CD4-positive, alpha-beta T cell (primary cell): ENCODE data around the gene TMSB15C. TPM values are rescaled to one million over a fixed set of nuclear protein-coding genes. Genes with fewer than 3 reads are reported as not detected.

Source experiments
- ATAC-seq: fragments of 200-7000 bp; cut with Tn5 transposase; one replicate; pipeline ENCODE4 v1.10.0; 2022; ENCODE audit warnings: mild to moderate bottlenecking; ENCODE audit not compliant: poor library complexity
- CTCF ChIA-PET: fragments of 350-600 bp; sonication (Branson Sonifier 250); formaldehyde crosslinking; loops from one replicate; lab custom pipeline; 2021; ENCODE audit warnings: antibody characterized with exemption, inconsistent platforms; lab: Charles Lee
- POLR2A ChIA-PET: fragments of 350-600 bp; sonication (Branson Sonifier 250); formaldehyde crosslinking; loops from one replicate; lab custom pipeline; 2021; ENCODE audit warnings: antibody characterized with exemption, inconsistent platforms; lab: Charles Lee
- DNase-seq, 14 experiments: peaks; one replicate each; pipeline ENCODE4 v3.0.0-alpha.2; 2013 to 2020; ENCODE audit warnings: mixed read lengths in 2 of 14
- H3K27ac ChIP-seq, 2 donors: one replicate each; pipeline versions ENCODE4 v1.5.1 to v1.7.0; 2013; ENCODE audit warnings: low read length in 2 of 2, low read depth in 1 of 2, mild to moderate bottlenecking in 1 of 2
- H3K27me3 ChIP-seq, 2 experiments: 1 replicate in 1 of 2; 2 replicates in 1 of 2; pipeline versions ENCODE4 v1.6.1 to v1.7.0; 2013; ENCODE audit warnings: low read length in 2 of 2, control low read depth in 1 of 2, mild to moderate bottlenecking in 1 of 2, moderate library complexity in 1 of 2; ENCODE audit not compliant: insufficient read depth in 2 of 2, control insufficient read depth in 1 of 2
- H3K36me3 ChIP-seq: one replicate; pipeline ENCODE4 v1.6.1; 2013; ENCODE audit warnings: low read length, control low read depth; ENCODE audit not compliant: insufficient read depth
- H3K4me1 ChIP-seq: one replicate; pipeline ENCODE4 v1.6.1; 2013; ENCODE audit warnings: low read length, control low read depth; ENCODE audit not compliant: insufficient read depth
- H3K4me3 ChIP-seq: one replicate; pipeline ENCODE4 v1.5.1; 2013; ENCODE audit warnings: mild to moderate bottlenecking, low read length, moderate library complexity
- H3K9me3 ChIP-seq, 2 experiments: 1 replicate in 1 of 2; 2 replicates in 1 of 2; pipeline versions ENCODE4 v1.6.1 to v1.7.0; 2013; ENCODE audit warnings: low read length in 2 of 2, mild to moderate bottlenecking in 2 of 2, control low read depth in 1 of 2, moderate library complexity in 1 of 2; ENCODE audit not compliant: control insufficient read depth in 1 of 2, insufficient read depth in 1 of 2
- H3K27ac Mint-ChIP-seq: one replicate; pipeline ENCODE4 v1.8.0; 2020; ENCODE audit warnings: mixed read lengths
- H3K27me3 Mint-ChIP-seq: one replicate; pipeline ENCODE4 v1.8.0; 2021; ENCODE audit warnings: mixed read lengths
- H3K36me3 Mint-ChIP-seq: one replicate; pipeline ENCODE4 v1.8.0; 2021; ENCODE audit warnings: low read depth, mixed read lengths
- H3K4me1 Mint-ChIP-seq: one replicate; pipeline ENCODE4 v1.8.0; 2021; ENCODE audit warnings: low read depth, mixed read lengths
- H3K4me3 Mint-ChIP-seq: one replicate; pipeline ENCODE4 v1.8.0; 2020; ENCODE audit warnings: mild to moderate bottlenecking, mixed read lengths
- H3K9me3 Mint-ChIP-seq: one replicate; pipeline ENCODE4 v1.8.0; 2020; ENCODE audit warnings: mixed read lengths
- CTCF ChIP-seq: fragments of 200-600 bp; IDR thresholded peaks from one replicate; pipeline ENCODE4 v1.8.0; 2022; ENCODE audit warnings: antibody characterized with exemption, mild to moderate bottlenecking
- intact Hi-C, 2 experiments: fragments of 100-400 bp; cut with DNase I in 1 of 2; cut with micrococcal nuclease in 1 of 2; formaldehyde crosslinking; loops; one replicate each; pipeline versions ENCODE4 v1.15.1 to v1.9.0; 2023 to 2025; cut with DNase I, micrococcal nuclease
- total RNA-seq, 174 experiments: library from RNA in 2 of 174; stranded (reverse) in 2 of 174; gene quantifications; one replicate each; pipeline ENCODE4 v1.2.3 and lab custom pipeline; 2021 to 2026

Gene TMSB15C
- total RNA-seq, 2 experiments from 2014 or later, result 3.7 to 4.1 TPM

- H3K4me3 Mint-ChIP-seq, result no peak overlapping the region
- no peak overlapping the region for H3K27ac Mint-ChIP-seq
- intact Hi-C loops, result no loop called here
- peaks cover 16% of the 10 kb centered on the region for H3K4me1 ChIP-seq
- no peaks in the 10 kb centered on the region for H3K27me3 Mint-ChIP-seq
- no peaks in the 10 kb centered on the region for H3K9me3 ChIP-seq
- no peak overlapping the region for H3K27ac ChIP-seq
- ChIA-PET CTCF (no interaction called here), POLR2A (no interaction called here)
- no peak for ATAC-seq
- no peaks in the 10 kb centered on the region for H3K27me3 ChIP-seq
- no peak overlapping the region for H3K4me3 ChIP-seq
- H3K36me3 ChIP-seq, result no peaks in the 10 kb centered on the region
- H3K4me1 Mint-ChIP-seq, result peaks cover 19% of the 10 kb centered on the region
- no peak for TF ChIP-seq CTCF
- no peaks in the 10 kb centered on the region for H3K9me3 Mint-ChIP-seq
- H3K36me3 Mint-ChIP-seq, result peaks cover 2% of the 10 kb centered on the region
- DNase-seq, result no peak
Observed at GRCh38 chrX:104117759-104118158, 41.7 kb upstream of the TMSB15C start.

- Mint-ChIP-seq H3K9me3 (no peaks in the 10 kb centered on the region), H3K4me3 (peak overlapping the region; percentile 92), H3K36me3 (no peaks in the 10 kb centered on the region), H3K27ac (peak overlapping the region; percentile 89), H3K4me1 (peaks cover 37% of the 10 kb centered on the region), H3K27me3 (no peaks in the 10 kb centered on the region)
- Histone ChIP-seq H3K27me3 (no peaks in the 10 kb centered on the region), H3K36me3 (no peaks in the 10 kb centered on the region), H3K4me1 (peaks cover 42% of the 10 kb centered on the region), H3K9me3 (no peaks in the 10 kb centered on the region), H3K4me3 (peak overlapping the region; percentile 72), H3K27ac (no peak overlapping the region)
- ATAC-seq, result peak; percentile 69
- POLR2A ChIA-PET, result interaction anchor here (0.6 to 2.7 kb wide), 8 partner anchors 9 to 195 kb away, joined by 3 to 19 read pairs (median 4); partner anchors contain the start of gene SLC25A53
- peak in 13 of 14 experiments; percentile 34 to 77 (median 47) for DNase-seq
- intact Hi-C loops, result loop anchor here in 1 of 2 experiments (1.0 to 5.0 kb wide), 2 partner anchors 15 to 44 kb away; partner anchors contain the start of gene SLC25A53
- CTCF ChIA-PET, result interaction anchor here (0.8 to 1.8 kb wide), 4 partner anchors 9 to 44 kb away, joined by 3 to 14 read pairs (median 4); partner anchors contain the start of gene SLC25A53
- peak; percentile 37 for TF ChIP-seq CTCF
Observed at GRCh38 chrX:104113222-104113965, 37.4 kb upstream of the TMSB15C start.

DNA sequence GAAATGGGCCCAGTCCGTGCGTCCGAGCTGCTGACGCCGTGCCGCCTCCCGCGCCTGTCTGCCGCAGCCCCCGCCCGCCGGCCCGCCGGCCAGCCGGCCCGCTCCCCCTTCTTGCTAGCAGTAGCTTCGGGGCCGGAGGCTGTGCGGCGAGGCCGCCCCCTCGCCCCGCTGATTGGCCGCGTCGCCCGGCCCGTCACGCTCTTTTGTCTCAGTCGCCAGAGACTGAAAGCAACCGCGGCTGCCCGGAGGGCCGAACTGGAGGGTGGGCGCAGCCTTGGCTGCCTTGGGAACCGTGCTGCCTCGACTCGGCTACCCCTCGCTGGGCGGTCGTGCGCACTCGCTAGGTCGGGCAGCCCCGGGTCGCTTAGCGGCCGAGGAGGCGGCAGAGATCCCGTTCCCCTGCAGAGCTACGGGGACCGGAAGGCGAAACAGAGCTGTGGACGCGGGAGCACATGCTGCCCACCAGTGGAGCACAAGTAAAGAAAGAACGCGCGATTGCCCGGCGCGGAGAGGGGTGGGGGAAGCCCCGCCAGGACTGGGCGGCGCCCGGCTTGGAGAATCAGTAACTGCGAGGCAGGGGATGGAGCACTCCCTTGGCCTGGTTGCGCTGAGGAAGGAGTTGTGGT, 36.4 kb upstream of the TMSB15C start, which contains the start of gene ZCCHC18:
ZCCHC18 (plus strand) TSS at position 198 of the 626 bp plus-strand sequence. CDS start 1,589 bp downstream, outside the sequence.
- intact Hi-C loops, result loop anchor here in 1 of 2 experiments (5.0 kb wide), 1 partner anchor 45 kb away; the partner anchor contains the start of gene SLC25A53

More for the DNA sequence above, 36.4 kb upstream of the TMSB15C start, which contains the start of gene ZCCHC18:
- peak within 1 kb of the TSS; percentile 89 for H3K27ac Mint-ChIP-seq
- peak within 1 kb of the TSS; percentile 92 for H3K4me3 Mint-ChIP-seq
- no peaks in the 10 kb centered on the region for H3K36me3 Mint-ChIP-seq
- DNase-seq, result peak in 11 of 14 experiments; percentile 9 to 62 (median 24)
- H3K36me3 ChIP-seq, result no peaks in the 10 kb centered on the region
- ATAC-seq, result peak; percentile 45
- H3K9me3 Mint-ChIP-seq, result no peaks in the 10 kb centered on the region
- H3K27me3 ChIP-seq, result no peaks in the 10 kb centered on the region
- H3K4me1 Mint-ChIP-seq, result peaks cover 37% of the 10 kb centered on the region
- no peaks in the 10 kb centered on the region for H3K9me3 ChIP-seq
- POLR2A ChIA-PET, result interaction anchor here (0.6 to 2.7 kb wide), 9 partner anchors 10 to 194 kb away, joined by 3 to 19 read pairs (median 4); partner anchors contain the start of gene SLC25A53
- TF ChIP-seq CTCF, result no peak
- H3K27me3 Mint-ChIP-seq, result no peaks in the 10 kb centered on the region
- H3K4me1 ChIP-seq, result peaks cover 42% of the 10 kb centered on the region
- peak within 1 kb of the TSS; percentile 72 for H3K4me3 ChIP-seq
- CTCF ChIA-PET, result interaction anchor here (0.8 to 1.8 kb wide), 4 partner anchors 10 to 45 kb away, joined by 3 to 14 read pairs (median 4); partner anchors contain the start of gene SLC25A53
- H3K27ac ChIP-seq, result peak within 1 kb of the TSS; percentile 36 to 58
